HG02763 (cell line): Measurements from ENCODE around the gene STPG2.
"Not testable (repeated sequence)": the region's sequence is repeated elsewhere in the genome, so short reads cannot be mapped to it uniquely, and the experiment has no call there.

Experiments
- ATAC-seq: cut with Tn5 transposase; IDR thresholded peaks from one replicate; pipeline ENCODE4 v1.9.1; 2021; ENCODE audit warnings: mild to moderate bottlenecking, moderate library complexity; ENCODE audit not compliant: unreplicated experiment

The STPG2 gene

DNA sequence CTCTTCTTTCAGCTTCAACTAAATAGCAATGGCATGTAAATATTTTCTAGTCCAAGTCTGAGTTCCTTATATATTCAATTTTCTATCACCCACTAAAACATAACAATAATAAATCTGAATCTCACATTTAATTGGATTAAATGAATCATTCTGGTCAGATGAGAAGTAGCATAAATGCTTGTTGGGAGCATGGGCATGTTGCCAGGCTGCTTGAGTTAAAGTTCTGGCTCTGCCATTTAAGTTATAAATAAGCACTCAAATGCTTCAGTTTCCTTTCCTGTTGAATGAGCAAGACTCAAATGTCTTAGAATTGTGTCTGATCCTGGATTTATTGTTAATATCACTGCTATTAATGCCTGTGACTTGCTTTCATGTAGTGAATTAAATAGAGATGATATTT lies 496.3 kb downstream of the STPG2 start:
- no peak for ATAC-seq

DNA sequence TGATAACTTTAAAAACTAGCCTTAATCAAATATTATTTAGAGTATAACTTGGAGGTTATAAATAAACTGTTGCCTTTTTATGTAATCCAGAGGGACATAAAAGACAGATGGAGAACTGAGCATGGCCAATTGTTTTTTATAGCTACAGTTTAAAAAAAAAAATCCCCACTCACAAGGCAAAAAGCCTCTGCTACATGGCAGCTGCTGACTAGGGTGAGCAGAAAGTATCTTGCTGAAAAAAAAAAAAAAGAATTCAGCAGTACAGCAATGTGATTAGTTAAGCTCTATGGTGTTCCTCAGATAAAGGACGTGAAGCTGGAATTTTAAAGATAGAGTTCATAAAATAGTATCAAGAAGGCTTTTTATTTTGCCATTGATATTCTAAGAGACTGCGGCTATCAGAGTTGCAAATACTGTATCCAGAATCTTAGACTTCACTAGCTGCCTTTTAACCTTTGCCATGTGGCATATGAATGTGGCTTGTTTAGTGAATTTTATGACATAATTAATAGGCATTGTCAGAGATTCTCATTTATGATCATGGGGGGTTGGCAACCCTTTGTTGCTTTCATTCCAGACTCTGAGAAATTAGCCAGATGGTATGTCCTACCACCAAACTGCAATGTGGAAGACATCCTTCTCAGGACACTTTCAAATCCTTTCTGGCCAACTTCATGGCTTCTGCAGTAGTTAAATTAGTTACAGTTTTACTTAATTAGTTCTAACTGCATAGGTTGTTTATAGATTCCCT lies 498.0 kb downstream of the STPG2 start:
- ATAC-seq = no peak

DNA sequence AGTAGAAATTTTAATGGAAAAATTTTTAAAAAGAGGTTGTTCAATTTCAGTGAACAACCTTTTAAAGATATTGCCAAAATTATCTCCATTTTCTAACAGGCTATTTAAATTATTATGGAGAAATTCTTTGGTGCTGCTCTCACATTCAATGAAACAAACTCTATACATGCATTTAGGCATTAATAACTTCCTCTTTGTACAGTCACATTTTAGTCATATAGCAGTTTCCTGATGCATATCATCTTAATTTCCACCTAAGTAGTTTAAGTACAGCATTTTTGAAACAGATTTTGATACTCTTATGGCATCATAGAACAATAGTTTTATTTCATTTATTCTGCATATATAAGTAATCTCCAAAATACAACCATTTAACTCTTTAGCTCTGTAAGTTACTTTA lies 500.1 kb downstream of the STPG2 start:
- ATAC-seq = no peak

DNA sequence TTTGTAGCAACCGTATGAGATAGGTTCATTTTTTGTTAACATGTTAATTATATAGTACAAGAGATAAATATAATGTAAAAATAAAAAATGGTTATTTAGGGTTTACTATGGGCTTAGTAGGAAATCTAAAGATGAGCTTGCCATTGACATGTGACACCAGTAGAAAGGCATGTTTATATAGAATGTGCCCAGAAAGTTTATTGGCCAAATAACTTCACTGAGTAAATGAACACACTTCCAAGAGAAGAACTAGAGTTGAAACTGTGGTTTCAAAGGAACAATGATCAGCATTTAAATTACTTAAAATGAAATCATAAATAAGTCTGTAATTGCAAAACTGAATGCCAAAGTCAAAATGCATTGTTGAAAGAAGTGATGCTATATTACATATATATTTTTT lies 503.3 kb downstream of the STPG2 start:
- no peak for ATAC-seq

DNA sequence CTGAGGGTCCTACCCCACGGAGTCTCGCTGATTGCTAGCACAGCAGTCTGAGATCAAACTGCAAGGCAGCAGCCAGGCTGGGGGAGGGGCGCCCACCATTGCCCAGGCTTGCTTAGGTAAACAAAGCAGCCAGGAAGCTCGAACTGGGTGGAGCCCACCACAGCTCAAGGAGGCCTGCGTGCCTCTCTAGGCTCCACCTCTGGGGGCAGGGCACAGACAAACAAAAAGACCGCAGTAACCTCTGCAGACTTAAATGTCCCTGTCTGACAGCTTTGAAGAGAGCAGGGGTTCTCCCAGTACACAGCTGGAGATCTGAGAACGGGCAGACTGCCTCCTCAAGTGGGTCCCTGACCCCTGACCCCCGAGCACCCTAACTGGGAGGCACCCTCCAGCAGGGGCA lies 509.4 kb downstream of the STPG2 start:
- ATAC-seq = not testable (repeated sequence)

DNA sequence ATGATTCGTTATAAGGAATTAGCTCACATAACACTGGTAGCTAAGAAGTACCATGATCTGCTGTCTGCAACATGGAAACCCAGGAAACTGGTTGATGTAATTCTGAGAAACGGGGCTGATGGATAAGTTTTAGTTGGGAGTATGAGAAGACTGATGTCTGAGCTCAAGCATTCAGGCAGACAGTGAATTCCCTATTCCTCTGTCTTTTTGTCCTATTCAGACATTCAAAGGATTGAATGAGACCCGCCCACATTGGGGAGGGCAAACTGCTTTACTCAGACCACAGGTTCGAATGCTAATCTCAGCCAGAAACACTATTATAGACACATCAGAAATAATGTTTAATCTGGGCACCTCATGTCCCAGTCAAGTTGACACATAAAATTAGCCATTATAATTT lies 515.5 kb downstream of the STPG2 start:
- ATAC-seq = no peak

DNA sequence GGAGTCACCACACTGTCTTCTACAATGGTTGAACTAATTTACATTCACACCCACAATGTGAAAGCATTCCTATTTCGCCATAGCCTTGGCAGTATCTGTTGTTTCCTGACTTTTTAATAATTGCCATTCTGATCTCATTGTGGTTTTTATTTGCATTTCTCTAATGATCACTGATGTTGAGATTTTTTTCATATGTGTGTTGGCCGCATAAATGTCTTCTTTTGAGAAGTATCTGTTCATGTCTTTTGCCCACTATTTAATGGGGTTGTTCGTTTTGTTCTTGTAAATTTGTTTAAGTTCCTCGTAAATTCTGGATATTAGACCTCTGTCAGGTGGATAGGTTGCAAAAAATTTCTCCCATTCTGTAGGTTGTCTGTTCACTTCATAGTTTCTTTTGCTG lies 519.1 kb downstream of the STPG2 start:
- ATAC-seq = no peak

DNA sequence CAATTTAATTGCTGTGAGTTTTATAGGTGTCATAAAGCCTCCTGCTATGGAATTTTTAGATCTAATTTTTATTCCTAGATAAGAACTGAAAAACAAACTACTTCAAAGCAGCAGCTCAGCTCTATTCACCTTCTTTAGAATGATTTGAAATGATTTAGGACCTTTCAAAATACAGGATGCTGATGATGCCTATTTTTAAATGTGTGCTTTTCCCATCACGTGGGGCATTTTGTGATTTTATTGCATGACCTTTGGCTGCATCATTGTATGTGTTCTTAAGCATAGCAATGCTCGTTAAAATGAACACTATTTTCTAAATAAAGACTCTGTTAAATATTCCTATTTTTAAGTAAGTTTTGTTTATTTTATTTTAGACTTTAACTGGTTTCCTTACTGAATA lies 537.3 kb downstream of the STPG2 start:
- ATAC-seq = no peak

DNA sequence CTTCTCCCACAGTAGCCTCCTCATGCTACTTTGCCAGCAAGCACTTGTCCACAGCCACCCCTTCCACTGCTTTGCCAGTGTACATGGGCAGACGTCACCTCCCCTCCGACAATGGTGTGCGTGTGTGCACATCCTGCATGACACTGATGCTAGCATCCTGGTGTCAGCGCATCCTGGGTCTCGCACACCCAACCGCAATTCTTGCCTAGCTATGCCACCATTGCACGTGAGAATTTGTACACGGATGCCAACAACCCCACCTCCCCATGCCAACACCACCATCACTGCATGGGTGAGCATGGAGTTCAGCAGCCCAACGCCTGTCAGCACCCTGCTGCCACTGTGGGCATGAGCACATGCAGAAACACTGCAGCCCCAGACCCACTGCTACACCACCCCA lies 550.0 kb downstream of the STPG2 start:
- ATAC-seq = no peak

DNA sequence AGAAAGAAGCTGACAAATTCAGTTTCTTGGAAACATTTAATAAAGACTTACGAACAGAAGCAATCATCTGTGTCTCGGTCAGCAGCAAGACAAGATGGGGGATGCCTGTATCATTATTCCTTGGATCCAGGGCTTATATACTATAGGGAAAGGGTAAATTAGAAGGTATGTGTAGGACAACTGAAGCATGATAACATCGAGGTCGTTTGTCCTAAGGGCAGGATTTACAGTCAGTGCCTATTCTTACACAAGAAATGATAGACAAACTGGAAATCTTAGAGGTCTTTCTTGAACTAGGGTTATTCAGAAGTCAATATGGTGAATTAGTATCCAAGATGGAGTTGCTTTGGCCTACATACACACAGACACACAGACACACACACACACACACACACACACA lies 553.0 kb downstream of the STPG2 start:
- no peak for ATAC-seq

DNA sequence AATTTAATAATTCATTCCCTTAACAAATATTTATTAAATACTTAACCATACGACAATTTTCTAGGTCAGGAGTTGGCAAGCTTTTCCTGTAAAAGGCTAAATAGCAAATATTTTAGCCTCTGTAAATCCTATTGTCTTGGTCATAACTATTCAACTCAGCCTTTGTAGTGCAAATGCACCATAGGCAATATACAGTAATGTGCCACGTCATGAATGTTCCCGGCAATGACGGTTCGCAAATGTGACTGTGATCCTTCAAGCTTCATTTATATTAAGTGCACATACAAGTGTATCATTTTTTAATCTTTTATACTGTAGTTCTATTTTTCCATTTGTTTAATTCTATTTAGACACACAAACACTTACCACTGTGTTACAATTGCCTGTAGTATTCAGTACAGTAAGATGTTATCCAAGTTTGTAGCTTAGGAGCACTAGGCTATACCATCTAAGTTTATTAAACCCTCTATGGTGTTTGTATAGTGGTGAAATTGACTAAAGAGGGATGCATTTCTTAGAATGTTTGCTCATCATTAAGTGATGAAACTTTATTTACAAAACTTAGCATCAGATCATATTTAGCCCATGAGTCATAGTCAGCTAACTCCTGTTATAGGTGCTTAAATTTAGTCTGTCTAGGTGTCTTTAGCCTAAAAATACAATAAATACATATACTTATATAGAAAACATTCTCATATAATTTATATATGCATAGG lies 553.6 kb downstream of the STPG2 start:
- ATAC-seq = no peak

DNA sequence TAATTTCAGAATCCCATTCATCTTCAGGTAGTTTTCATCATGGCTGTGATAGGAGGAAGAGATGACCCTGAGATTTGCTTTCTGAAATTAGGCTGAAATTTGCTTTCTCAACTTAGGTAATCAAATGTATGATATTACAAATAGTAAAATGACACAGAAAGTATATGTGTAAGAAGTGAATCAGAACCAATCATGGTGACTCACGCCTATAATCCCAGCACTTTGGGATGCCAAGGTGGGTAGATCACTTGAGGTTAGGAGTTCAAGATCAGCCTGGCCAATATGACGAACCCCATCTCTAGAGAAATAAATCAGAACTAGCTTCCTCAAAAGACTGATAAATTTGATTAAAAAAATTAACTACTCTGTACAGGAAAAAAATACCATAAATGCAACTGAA lies 555.4 kb downstream of the STPG2 start:
- ATAC-seq = no peak

DNA sequence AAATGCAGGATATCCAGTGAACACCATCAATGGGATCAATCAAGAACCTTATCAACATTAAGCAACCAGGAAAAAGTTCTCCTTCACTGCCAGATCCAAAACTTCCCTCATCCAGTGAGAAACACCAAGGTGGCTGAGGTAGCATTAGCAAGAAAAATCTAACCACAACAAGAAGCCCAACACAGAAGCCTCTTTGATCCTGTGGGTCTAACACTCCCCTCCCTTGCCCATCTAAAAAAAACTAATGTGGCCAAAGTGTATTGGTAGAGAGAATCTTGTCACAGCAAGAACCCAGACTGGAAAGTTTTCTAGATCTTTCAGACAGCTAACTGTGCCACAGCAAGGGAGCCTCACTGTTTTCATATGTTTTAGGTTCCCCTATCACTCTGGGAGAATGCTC lies 558.0 kb downstream of the STPG2 start:
- no peak for ATAC-seq

DNA sequence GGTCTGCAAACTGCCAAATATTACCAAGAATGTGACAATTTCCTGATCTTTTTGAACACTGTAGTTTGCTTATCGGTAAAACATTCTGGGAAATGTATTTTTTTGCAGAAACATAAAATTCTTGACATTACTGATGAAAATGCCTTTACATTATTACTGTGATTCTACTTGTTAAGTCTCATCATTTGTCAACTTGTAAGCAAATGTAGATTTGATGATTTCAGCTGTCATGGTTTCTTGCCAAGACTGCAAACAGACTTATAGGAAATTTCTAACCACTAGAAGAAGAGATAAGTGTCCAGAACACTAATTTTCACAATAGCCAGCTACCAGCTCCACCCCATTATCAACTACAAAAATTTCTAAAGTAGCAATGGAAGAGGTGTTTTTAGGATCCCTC lies 560.4 kb downstream of the STPG2 start:
- ATAC-seq = no peak

DNA sequence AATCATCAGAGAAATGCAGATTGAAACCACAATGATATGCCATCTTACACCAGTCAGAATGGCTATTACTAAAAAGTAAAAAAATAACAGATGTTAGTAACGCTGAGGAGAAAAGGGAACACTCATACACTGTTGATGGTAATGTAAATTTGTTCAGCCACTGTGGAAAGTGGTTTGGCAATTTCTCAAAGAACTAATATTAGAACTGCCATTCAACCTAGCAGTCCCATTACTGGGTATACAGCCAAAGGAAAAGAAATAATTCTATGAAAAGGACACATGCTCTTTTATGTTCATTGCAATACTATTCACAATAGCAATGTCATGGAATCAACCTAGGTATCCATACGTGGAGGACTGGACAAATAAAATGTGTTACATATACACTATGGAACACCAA lies 566.3 kb downstream of the STPG2 start:
- ATAC-seq = no peak

DNA sequence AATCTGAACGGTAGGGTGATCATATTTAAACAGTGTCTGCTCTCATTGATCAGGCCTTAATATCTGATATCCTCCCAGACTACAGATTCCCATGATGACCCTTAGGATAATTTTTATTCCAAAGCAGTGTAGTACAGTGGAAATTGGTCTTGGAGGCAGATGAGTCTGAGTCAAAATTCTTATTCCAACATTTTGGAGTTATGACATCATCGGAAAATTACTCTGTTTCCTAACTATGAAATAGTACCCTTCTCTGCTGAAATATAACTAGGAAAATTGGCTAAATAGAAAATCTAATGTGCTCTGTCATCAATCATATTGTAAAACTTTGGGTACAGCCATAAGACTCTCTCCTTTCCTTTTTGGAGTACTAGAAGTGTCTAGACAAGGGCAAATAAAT lies 583.3 kb downstream of the STPG2 start:
- no peak for ATAC-seq

DNA sequence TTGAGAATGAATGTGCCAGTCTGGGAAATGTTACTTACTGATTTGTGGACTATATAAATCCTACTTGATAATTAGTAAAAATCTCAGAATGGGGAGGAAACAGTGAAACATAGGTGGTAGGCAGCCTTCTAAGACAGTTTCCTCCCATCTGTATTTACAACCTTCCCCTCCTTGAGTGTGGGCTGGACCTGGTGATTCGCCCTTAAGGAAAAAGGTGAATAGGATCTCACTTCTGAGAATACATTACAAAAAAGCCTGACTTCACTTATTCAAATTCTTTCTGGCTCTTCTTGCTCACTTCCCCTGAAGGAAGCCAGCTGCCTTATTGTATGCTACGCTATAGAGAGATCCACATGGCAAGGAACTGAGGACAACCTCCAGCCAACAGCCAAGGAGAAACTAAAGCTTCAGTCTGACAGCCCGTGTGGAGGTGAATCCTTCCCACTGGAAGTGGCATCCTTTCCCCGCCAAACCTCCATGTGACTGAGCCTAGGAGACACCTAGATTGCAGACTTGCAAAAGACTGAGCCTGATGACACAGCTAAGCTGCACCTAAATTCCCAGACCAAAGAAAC lies 585.0 kb downstream of the STPG2 start:
- ATAC-seq = no peak

DNA sequence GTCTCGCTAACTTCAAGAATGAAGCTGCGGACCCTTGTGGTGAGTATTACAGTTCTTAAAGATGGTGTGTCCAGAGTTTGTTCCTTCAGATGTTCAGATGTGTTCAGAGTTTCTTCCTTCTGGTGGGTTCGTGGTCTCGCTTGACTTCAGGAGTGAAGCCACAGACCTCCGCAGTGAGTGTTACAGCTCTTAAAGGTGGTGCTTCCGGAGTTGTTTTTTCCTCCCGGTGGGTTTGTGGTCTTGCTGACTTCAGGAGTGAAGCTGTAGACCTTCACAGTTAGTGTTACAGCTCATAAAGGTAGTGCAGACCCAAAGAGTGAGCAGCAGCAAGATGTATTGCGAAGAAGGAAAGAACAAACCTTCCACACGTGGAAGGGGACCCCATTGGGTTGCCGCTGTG lies 592.6 kb downstream of the STPG2 start:
- not testable (repeated sequence) for ATAC-seq

DNA sequence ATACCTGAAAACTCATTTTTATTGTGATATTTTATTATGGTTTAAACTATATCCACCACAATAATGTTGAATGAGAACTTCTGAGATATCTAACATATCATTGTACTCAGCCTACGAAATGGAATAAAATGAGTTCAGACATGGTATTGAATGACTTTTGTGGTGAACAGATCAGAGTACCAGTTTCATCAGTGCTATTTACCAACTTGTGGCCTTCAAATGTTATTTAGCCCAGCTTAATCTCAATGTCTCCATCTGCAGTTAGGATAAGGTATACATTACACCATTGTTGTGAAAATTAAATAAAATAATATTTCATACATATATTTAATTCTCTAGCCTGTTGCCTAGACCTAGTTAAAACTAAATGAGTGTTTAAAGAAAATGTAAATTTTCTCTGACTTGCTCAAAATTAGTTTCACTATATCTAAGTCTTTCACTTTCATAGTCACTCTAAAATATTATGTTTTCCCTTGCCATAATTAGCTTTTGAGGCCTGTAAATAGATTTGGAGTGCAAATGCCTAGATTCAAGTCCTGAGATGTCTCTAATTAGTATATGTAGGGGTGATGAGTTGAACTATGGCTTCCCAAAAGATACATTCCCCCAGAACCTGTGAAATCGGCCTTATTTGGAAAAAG lies 594.2 kb downstream of the STPG2 start:
- ATAC-seq = peak; percentile 61

DNA sequence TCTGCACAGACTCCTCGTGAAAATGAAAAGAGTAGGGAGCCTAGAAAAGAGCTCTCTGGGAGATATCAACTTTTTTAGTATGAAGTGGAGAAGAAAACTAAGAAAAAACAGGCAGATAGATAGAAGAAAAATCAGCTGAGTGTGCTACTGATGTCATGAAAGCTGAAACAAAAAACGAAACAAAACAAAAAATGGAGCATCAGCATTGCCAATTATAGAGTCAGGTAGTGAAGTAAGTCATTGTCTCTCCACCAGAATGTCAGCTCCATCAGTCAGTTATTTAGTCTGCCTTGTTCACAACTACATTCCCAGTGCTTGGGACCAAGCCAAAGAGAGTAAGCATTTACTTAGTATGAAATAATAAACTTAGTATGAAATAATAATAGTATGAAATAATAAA lies 595.1 kb downstream of the STPG2 start:
- no peak for ATAC-seq

DNA sequence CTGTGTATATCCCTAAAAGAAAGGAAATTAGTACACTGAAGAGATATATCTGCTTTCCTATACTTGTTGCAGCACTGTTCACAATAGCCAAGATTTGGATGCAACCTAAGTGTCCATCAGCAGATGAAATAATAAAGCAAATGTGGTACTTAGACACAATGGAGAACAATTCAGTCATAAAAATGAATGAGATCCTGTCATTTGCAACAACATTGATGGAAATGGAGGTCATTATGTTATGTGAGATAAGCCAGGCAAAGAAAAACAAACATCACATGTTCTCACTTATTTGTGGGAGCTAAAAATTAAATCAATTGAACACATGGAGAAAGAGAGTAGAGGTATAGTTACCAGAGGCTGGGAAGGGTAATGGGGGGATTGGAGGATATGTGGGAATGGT lies 611.9 kb downstream of the STPG2 start:
- no peak for ATAC-seq

DNA sequence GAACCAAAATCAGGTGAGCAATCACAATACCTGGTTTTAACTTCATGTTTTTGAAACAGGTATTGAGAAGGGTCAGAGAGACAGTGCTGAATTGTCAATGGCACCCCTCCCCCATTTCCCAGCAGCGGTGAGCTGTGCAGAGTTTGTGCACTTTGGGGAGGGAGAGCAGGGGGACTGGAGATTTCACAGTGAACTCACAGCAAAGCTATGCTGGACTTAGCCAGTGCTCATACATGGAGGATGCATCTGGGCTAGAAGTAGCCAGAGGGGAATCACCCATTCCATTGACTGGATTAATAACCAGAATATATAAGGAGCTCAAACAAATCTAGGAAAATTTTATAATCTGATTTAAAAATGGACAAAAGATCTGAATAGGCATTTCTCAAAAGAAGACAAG lies 612.6 kb downstream of the STPG2 start:
- ATAC-seq = no peak
